GM21447 (cell line): ENCODE data around the gene SPAST.
"Not testable (repeated sequence)": the region's sequence is repeated elsewhere in the genome, so short reads cannot be mapped to it uniquely, and the experiment has no call there.

ENCODE experiments used
- ATAC-seq: cut with Tn5 transposase; IDR thresholded peaks from one replicate; pipeline ENCODE4 v1.9.1; 2021; ENCODE audit not compliant: unreplicated experiment

The SPAST gene, protein sequence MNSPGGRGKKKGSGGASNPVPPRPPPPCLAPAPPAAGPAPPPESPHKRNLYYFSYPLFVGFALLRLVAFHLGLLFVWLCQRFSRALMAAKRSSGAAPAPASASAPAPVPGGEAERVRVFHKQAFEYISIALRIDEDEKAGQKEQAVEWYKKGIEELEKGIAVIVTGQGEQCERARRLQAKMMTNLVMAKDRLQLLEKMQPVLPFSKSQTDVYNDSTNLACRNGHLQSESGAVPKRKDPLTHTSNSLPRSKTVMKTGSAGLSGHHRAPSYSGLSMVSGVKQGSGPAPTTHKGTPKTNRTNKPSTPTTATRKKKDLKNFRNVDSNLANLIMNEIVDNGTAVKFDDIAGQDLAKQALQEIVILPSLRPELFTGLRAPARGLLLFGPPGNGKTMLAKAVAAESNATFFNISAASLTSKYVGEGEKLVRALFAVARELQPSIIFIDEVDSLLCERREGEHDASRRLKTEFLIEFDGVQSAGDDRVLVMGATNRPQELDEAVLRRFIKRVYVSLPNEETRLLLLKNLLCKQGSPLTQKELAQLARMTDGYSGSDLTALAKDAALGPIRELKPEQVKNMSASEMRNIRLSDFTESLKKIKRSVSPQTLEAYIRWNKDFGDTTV

DNA sequence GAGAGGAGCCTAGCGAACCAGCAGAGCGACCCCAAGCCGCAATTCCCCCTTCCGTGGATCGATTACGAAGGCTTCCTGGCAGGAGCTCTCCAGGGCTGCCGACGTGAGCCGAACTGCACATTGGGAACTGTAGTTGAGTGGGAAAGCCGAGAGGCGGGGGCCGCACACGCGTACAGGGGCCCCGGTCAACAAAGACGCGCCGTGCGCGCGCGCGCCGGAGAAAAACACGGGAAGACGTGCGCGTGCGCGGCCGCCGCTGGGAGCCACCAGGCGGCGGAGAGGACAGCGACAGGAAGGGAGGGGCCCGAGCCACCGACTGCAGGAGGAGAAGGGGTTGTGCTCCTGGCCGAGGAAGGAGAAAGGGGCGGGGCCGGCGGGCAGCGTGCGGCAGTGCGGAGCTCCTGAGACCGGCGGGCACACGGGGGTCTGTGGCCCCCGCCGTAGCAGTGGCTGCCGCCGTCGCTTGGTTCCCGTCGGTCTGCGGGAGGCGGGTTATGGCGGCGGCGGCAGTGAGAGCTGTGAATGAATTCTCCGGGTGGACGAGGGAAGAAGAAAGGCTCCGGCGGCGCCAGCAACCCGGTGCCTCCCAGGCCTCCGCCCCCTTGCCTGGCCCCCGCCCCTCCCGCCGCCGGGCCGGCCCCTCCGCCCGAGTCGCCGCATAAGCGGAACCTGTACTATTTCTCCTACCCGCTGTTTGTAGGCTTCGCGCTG is at the start of gene SPAST:
Gene SPAST, plus strand, starts transcription at position 247 of the 711 bp plus-strand sequence. Its CDS starts 276 bp downstream, at position 523.
- ATAC-seq, result peak; percentile 94

DNA sequence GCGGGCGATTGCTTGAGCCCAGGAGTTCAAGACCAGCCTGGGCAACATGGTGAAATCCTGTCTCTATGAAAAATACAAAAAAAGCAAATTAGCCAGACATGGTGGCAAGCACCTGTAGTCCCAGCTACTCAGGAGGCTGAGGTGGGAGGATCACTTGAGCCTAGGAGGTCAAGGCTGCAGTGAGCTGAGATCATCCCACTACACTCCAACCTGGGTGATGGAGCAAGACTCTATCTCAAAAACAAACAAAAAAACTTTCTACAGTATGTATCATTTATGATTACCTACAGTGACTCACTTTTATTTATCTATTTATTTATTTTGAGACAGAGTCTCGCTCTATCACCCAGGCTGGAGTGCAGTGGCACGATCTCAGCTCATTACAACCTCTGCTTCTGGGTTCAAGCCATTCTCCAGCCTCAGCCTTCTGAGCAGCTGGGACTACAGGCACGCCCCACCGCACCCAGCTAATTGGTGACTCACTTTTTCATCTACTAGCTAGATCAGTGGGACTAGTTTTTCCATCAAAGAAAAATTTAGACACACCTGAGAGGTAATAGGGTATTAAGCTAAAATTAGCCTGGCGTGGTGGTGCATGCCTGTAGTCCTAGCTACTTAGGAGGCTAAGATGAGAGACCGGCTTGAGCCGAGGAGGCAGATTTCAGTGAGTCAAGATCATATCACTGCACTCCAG is 44.4 kb upstream of the SPAST start:
- not testable (repeated sequence) for ATAC-seq

DNA sequence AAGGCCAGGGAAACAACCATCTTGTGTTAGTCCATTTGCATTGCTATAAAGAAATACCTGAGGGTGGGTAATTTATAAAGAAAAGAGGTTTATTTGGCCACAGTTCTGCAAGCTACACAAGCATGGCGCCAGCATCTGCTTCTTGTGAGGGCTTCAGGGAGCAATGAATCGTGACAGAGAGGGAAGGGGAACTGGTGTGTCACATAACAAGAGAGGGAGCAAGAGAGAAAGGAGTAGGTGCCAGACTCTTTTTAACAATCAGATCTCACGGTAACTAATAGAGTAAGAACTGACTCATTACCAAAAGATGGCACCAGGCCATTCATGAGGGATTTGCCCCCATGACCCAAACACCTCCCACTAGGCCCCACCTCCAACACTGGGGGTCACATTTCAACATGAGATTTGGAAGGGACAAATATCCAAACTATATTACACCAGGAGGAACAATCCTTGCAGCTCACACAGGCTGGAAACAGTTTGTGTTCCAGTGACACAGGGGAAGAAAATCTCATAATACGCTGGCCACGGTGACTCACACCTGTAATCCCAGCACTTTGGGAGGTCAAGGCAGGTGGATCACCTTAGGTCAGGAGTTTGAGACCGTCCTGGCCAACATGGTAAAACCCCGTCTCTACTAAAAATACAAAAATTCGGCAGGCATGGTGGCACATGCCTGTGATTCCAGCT is 29.0 kb upstream of the SPAST start:
- not testable (repeated sequence) for ATAC-seq

DNA sequence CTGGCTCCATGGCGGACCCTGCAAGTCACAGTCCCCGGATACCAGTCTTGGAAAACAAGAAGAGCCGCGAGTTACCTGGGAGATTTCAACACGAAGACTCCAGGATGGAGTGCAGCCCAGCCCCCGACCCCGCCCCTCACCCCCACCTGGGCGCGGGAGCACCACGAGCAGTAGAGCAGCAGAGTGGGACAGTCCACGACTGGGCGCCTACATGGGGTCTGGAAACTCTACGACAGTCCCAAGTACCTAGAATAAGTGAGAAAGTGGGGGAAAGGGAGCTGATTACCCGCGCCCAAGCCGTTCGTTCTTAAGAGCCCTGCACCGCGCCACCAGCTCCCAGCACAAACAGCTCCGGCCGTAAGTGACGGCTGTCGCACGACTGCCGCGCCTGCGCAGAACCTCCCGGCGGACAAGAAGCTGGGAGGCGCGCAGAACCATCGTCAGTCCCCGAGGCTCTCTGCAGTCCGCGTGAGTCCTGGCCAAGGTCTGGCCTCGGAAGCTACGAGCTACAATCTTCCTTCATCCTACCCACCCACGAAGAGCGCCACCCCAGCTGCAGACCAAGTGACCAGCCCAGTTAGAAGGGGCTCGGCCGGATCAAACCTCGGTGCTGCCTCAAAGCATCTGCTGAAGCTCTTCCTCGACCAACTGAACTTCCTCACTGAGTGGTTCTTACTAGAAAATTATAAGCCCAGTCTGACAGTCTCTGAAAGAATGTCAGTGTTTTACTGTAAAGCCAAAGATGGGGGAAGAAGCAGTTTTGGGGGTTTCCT is 23.7 kb upstream of the SPAST start, which contains the start of gene DPY30:
Gene DPY30, minus strand, starts transcription at position 359 of the 773 bp plus-strand sequence. Its CDS starts 349 bp downstream, at position 10.
- ATAC-seq, result peak; percentile 82

DNA sequence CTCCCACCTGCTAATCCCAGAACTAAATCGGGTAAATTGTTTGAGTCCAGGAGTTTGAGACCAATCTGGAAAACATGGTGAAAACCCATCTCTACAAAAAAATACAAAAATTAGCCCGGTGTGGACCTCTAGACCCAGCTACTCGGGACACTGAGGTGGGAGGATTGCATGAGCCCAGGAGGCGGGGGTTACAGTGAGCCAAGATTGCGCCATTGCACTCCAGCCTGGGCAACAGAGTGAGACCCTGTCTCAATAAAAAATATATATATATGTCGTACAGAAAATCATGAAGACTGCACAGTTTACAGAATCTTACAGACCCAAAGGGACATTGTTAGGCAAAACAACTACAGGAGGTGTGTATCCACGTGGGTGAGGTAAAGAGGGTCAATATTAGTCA is 19.8 kb upstream of the SPAST start:
- ATAC-seq, result no peak

DNA sequence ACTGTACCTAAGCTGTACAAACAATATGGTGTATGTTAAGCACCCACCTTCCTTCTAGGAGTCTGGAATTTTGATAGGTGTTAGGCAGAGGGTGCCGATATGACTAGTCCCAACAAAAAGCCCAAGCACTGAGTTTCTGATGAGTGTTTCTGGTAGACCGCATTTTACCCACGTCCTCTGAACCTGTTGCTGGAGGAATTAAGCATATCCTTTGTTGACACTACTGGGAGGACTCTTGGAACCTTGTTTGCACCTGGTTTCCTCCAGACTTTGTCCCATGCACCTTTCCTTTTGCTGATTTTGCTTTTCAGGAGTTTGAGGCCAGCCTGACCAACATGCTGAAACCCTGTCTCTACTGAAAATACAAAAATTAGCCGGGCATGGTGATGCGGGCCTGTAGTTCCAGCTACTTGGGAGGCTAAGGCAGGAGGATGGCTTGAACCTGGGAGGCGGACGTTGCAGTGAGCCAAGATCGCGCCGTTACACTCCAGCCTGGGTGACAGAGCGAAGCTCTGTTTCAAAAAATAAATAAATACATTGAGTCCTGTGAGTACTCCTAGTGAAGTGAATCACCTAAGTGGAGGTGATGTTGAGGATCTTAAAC is 11.4 kb upstream of the SPAST start:
- ATAC-seq, result no peak

DNA sequence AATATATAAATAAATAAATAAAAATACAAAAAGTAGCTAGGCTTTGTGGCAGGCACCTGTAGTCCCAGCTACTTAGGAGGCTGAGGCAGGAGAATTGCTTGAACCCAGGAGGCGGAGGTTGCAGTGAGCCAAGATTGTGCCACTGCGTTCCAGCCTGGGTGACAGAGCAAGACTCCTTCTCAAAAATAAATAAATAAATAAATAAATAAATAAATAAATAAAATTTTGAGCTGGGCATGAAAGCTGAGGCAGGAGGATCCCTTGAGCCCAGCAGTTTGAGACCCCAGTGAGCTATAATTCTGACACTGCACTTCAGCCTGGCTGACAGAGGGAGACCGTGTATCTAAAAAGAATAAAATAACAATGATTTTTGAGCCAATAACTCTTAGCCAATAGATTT is 8.8 kb upstream of the SPAST start:
- not testable (repeated sequence) for ATAC-seq

DNA sequence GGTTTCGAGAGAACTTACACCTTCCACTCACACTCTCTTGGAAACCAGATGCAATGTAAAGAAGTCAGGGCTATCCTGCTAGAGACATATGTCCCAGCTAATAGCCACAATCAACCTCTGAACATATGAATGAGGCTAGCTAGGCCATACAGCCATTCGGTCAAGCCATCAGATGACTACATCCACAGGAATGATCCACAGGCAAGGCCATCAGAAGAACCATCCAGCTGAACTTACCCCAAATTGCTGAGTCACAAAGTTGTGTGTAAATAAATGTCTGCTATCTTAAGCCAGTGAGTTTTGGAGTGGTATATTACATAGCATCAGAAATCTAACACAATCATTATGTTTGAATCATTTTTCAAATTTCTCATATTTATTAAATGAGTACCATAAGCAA is 5.2 kb upstream of the SPAST start:
- ATAC-seq, result no peak

DNA sequence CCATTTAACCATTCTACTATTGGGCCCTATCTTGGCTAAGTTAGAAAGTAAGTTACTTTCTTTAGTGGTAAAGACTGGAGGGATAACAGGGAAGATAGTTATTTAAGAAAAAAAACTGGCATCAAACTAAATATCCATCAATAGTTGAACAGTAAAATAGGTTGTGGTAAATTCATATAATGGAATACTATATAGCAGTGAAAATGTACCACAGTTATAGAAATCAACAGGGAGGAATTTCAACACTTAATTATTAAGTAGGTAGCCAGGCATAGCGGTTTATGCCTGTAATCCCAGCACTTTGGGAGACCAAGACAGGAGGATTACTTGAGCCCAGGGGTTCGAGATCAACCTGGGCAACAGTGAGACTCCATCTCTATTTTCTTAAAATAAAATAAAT is 3.1 kb upstream of the SPAST start:
- ATAC-seq, result no peak

DNA sequence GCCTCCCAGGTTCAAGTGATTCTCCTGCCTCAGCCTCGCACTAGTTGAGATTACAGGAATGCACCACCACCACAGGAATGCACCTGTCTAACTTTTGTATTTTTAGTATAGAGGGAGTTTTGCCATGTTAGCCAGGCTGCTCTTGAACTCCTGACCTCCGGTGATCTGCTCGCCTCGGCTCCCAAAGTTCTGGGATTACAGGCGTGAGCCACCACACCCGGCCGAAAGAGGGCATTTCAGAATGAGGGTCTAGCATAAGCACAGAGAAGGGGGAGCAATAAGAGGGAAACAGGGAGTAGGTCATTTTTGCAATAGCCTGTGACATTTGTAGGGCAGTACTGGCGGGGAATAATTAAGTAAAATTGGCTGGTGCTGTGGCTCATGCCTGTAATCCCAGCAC is 1.9 kb upstream of the SPAST start:
- ATAC-seq, result no peak

DNA sequence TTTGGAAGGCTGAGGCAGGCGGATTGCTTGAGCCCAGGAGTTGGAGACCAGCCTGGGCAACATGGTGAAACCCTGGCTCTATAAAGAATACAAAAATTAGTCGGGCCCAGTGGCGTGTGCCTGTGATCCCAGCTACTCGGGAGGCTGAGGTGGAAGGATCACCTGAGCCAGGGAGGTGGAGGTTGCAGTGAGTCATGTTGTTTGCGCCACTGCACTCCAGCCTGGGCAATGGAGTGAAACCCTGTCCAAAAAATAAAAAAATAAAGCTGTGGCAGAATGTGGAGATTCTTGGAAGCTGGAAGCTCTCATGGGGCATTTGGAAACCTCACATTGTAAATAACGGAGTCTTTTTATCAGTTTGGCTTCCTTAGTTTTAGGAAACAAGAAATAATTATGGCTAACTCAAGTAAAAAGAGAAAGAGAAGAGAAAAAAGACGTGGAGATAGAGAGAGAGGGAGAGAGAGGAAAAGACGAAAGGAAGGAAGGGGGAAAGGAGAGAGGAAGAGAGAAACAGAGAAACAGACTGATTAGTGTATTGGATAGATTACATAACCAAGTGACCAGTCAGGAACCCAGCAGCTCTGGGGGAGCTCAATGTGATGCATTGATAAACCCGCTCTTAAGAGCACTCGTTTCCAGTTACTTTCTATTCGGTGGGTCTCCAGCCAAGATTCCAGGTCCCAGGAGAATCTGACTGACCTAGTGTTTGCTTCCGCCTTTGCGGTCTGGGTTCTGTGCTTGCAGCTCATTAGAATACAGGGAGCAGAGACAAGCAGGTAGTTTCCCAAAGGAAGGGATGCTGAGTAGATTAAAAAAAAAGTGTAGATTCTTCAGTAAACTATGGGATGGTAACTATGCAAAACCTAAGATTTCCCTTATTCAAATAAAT is 1.1 kb upstream of the SPAST start:
- ATAC-seq, result no peak

DNA sequence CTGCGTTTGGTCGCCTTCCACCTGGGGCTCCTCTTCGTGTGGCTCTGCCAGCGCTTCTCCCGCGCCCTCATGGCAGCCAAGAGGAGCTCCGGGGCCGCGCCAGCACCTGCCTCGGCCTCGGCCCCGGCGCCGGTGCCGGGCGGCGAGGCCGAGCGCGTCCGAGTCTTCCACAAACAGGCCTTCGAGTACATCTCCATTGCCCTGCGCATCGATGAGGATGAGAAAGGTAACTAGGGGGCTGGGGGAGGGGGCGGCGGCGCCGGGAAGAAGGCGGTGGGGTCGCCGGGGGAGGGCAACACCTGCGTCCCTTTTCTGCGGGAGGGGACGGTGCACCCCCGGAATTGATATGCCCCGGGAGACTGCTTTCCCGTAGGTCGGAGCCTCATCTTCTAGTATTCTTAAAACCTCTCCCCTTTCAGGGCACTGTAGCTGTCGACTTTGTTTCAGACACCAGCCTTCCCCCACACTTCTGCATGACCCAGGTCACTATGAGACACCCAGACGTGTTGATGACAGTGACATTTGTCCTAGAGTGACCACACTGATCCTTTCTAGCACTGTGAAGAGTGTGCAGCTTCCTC is 755 bp downstream of the SPAST start:
- ATAC-seq, result peak; percentile 10

DNA sequence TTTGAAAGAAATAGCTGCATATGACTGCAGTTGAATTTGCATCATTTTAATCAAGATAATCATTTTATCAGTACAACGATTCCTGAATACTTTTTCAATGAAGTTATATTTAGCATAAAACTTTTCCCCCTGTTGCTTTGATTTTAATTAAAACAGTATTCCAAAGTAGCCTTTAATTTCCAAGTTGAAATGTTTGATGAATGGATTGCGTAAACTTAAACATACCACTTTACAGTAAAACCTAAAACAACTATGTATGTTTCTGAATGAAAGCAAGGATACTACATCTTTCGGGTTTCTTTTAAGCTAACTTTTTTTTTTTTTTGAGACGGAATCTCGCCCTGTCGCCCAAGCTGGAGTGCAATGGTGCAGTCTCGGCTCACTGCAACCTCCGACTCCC is 1.4 kb downstream of the SPAST start:
- no peak for ATAC-seq

DNA sequence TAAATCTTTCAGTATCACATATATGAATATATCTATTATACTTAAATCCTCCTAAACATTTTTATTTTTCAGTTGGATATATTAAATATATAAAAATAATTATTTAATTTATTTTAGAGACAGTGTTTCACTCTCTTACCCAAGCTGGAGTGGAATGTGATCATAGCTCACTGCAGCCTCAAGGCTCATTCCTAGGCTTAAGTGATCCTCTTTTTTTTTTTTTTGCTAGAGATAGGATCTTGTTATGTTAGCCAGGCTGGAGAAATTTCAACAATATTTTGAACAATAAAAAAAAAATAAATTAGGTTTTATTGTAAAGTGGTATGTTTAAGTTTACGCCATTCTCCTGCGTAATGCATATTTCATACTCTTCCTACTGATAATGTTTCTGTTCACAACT is 4.2 kb downstream of the SPAST start:
- no peak for ATAC-seq

DNA sequence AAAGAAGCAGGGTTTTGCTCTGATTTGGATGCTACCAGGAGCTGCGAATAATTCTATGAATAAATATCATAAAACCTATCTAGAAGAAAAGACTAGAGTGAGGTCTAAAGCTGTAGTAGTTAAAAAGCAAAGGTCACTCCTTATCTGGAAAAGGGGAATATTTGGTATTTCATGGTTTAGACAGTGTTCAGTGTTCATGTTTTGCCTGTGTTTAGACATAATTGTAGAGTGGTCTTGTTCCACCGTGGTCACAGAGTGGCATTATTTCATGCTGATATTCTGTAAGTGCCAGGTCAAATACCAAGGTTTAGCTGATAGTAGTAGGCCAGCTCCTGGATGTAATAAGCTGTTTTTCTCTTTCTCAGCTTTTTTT is 10.8 kb downstream of the SPAST start:
- no peak for ATAC-seq

DNA sequence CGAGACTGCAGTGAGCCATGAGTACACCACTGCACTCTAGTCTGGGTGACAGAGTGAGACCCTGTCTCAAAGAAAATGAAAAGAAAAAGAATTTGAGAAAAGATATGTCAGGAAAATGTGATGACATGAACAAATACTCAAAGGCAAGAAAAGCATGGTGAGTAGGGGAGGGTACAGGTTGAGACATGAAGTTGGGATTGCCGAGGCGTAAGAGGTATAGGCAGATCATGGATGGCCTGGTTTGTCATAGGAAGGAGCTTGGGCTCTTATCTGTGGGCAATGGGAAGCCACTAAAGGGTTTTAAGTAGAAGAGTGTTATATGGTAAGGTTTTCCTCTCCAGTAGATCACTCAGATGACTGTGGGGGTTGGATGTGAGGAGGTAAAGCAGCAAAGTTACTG is 32.3 kb downstream of the SPAST start:
- no peak for ATAC-seq

DNA sequence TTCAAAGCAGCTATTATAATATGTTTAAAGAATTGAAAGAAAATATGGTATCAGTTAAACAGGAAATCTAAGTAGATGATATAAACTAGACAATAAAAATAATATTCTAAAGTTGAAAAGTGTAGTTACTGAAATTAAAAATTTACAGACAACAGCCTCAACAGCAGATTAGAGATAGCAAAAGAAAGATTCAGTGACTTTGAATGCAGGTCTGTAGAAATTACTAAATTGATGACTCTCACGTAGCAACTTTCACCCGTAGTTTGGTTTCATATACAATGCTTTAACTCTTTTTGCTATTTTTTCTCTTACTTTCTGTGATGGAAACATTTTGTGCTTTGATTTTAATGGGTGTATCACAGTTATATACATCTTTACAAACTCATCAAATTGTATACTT is 44.8 kb downstream of the SPAST start:
- ATAC-seq, result no peak

DNA sequence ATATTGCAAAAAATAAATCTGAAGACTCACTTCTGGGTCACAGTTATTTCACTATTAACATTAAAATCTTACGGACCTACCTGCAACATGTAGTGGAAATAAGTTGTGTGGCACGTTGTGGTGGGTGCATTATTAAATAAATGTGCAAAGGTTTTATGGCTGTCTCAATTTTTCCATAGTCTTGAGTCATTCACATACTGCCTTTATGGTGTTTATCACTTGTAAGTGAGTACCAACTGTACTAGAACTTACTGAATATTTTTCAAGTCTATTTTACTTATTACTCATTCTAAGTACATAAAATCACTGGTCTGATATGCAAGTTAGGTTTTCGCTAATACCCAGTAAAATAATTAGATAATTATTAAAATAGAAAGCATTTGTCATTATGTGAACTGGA is 54.7 kb downstream of the SPAST start:
- no peak for ATAC-seq
